ENCODE results near the gene SND1. TPM values are rescaled to one million over a fixed set of nuclear protein-coding genes. Genes with fewer than 3 reads are reported as not detected.

Gene SND1
- total and polyA plus RNA-seq, 2 donors from 2014 or later, result 83.0 to 154 TPM

DNA sequence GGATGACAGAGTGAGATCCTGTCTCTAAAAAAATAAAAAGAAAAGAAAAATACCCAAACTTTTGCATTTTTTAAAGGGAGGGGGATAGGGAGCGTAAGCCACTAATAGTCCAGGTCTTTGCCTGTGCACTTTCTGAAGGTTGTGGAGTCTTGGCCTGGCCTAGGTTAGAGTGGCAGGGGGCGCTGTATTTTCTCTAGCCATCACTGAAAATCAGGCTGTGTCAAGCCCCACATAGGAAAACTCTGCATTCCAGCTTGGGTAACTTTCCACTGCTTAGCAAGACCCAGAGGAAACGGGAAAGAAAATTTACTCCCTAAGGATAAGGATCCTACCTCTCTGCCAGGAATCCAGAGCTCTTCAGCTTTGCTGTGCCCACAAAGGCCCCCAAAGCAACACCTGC is 23.5 kb upstream of the SND1 start:
- FAIRE-seq, result no peak
- intact Hi-C loops (cut with DNase I), result no loop called here

DNA sequence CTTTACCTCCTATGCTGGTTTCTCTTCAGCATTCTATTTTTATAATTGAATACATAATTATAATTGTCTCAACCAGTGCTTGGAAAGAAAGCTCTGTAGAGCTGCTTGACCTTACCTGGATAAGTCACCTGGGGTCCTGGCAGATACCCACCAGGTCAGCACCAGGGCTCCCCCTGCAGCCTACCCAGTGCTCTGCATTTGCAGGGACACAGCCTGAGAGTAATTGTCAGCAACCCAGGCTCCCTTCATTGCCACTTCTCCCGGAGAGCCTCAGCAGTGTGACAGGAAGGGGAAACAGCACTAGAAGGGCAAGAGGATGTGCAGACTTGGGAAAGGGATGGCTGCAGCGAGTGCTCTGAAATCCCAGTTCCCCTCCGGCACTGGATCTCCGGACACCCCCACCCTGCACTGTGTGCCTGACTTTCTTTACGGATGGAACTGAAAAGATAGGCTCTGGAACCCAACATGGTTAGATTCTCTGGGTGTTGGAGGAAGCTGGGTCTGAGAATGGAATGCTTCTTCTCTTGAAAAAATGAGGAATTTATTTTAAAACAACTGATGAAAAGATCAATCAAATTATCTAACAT is 22.6 kb upstream of the SND1 start:
- intact Hi-C loops (cut with DNase I), result no loop called here
- FAIRE-seq, result no peak

More for the DNA sequence above, 23.5 kb upstream of the SND1 start:
- Histone ChIP-seq H3K4me3 (ENCODE audit: low read length in 3 of 3) (no peak overlapping the region), H3K9ac (ENCODE audit: low read length in 3 of 3) (no peak overlapping the region), H3K27me3 (ENCODE audit: control insufficient read depth, insufficient read depth, low read length) (no peaks in the 10 kb centered on the region), H3K9me3 (ENCODE audit: control insufficient read depth in 2 of 3, insufficient read depth in 1 of 3, low read length in 3 of 3) (no peaks in the 10 kb centered on the region), H3K27ac (ENCODE audit: low read depth in 2 of 2, low read length in 2 of 2) (no peak overlapping the region), H3K36me3 (ENCODE audit: control insufficient read depth in 2 of 3, insufficient read depth in 3 of 3, low read length in 3 of 3) (no peaks in the 10 kb centered on the region), H3K4me1 (ENCODE audit: control insufficient read depth in 2 of 3, insufficient read depth in 2 of 3, low read depth in 1 of 3, low read length in 3 of 3) (peaks cover 0 to 2% (median 0%) of the 10 kb centered on the region in 3 donors)
- DNase-seq, result no peak
- TF ChIP-seq, protein P1, sequence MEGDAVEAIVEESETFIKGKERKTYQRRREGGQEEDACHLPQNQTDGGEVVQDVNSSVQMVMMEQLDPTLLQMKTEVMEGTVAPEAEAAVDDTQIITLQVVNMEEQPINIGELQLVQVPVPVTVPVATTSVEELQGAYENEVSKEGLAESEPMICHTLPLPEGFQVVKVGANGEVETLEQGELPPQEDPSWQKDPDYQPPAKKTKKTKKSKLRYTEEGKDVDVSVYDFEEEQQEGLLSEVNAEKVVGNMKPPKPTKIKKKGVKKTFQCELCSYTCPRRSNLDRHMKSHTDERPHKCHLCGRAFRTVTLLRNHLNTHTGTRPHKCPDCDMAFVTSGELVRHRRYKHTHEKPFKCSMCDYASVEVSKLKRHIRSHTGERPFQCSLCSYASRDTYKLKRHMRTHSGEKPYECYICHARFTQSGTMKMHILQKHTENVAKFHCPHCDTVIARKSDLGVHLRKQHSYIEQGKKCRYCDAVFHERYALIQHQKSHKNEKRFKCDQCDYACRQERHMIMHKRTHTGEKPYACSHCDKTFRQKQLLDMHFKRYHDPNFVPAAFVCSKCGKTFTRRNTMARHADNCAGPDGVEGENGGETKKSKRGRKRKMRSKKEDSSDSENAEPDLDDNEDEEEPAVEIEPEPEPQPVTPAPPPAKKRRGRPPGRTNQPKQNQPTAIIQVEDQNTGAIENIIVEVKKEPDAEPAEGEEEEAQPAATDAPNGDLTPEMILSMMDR (IDR thresholded peaks at IDR 0.05; ENCODE audit: borderline replicate concordance, extremely low read depth, insufficient read depth), result no peak

DNA sequence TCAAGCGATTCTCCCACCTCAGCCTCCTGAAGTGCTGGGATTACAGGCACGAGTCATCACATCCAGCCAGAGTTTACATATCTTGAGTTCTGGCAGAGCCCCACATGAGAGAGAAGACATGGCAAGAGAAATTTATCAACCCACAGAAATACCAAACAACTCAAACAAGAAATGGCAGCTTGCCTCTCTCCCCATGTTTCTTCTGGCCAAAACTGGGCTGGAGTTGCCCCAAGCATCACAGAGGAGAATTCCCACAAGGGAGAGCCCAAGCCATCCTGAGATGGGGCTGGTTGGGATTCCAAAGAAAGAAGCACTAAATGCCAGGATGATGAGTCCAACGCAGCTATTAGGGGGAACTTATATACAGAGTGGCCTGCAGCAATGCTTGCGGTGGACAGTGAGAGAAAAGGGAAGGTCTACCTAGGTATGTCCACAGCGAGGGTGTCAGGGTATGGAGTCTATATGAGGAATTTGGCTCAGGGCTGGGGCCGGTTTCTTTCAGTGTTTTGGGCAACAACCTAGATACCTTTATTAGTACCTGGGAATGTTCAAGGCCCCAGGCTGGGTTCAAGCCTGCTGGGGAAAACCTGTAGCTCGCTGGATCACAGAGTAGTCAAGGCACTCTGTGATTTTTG is 19.6 kb upstream of the SND1 start:
- no peak for DNase-seq
- TF ChIP-seq, protein P1 (IDR thresholded peaks at IDR 0.05; ENCODE audit: borderline replicate concordance, extremely low read depth, insufficient read depth), result no peak
- no peak for FAIRE-seq
- no peak overlapping the region for H3K4me3 ChIP-seq (ENCODE audit: low read length in 3 of 3)
- H3K9ac ChIP-seq (ENCODE audit: low read length in 3 of 3), result no peak overlapping the region
- no peaks in the 10 kb centered on the region for H3K9me3 ChIP-seq (ENCODE audit: control insufficient read depth in 2 of 3, insufficient read depth in 1 of 3, low read length in 3 of 3)
- H3K4me1 ChIP-seq (ENCODE audit: control insufficient read depth in 2 of 3, insufficient read depth in 2 of 3, low read depth in 1 of 3, low read length in 3 of 3), result peaks cover 0 to 2% (median 0%) of the 10 kb centered on the region in 3 donors
- no peaks in the 10 kb centered on the region for H3K27me3 ChIP-seq (ENCODE audit: control insufficient read depth, insufficient read depth, low read length)
- no peak overlapping the region for H3K27ac ChIP-seq (ENCODE audit: low read depth in 2 of 2, low read length in 2 of 2)
- no peaks in the 10 kb centered on the region for H3K36me3 ChIP-seq (ENCODE audit: control insufficient read depth in 2 of 3, insufficient read depth in 3 of 3, low read length in 3 of 3)
- intact Hi-C loops (cut with DNase I), result no loop called here

More for the DNA sequence above, 22.6 kb upstream of the SND1 start:
- Histone ChIP-seq H3K9ac (ENCODE audit: low read length in 3 of 3) (no peak overlapping the region), H3K9me3 (ENCODE audit: control insufficient read depth in 2 of 3, insufficient read depth in 1 of 3, low read length in 3 of 3) (no peaks in the 10 kb centered on the region), H3K27ac (ENCODE audit: low read depth in 2 of 2, low read length in 2 of 2) (no peak overlapping the region), H3K36me3 (ENCODE audit: control insufficient read depth in 2 of 3, insufficient read depth in 3 of 3, low read length in 3 of 3) (no peaks in the 10 kb centered on the region), H3K27me3 (ENCODE audit: control insufficient read depth, insufficient read depth, low read length) (no peaks in the 10 kb centered on the region), H3K4me1 (ENCODE audit: control insufficient read depth in 2 of 3, insufficient read depth in 2 of 3, low read depth in 1 of 3, low read length in 3 of 3) (peaks cover 0 to 2% (median 0%) of the 10 kb centered on the region in 3 donors), H3K4me3 (ENCODE audit: low read length in 3 of 3) (no peak overlapping the region)
- DNase-seq, result peak in 1 of 5 donors; percentile 20
- TF ChIP-seq, protein P1 (IDR thresholded peaks at IDR 0.05; ENCODE audit: borderline replicate concordance, extremely low read depth, insufficient read depth), result peak; percentile 28

Data from kidney (tissue), 14 donors.